Stimulated activated CD8-positive, alpha-beta memory T cell treated with anti-CD3 and anti-CD28 coated beads, Interleukin-7, amount 100 ng/mL, for 24 hours (primary cell): ENCODE measurements around the gene KCNAB2.

Experiments used
- DNase-seq: peaks from one replicate; pipeline ENCODE4 v3.0.0-alpha.2; 2020; ENCODE audit warnings: low read depth

The KCNAB2 gene

DNA sequence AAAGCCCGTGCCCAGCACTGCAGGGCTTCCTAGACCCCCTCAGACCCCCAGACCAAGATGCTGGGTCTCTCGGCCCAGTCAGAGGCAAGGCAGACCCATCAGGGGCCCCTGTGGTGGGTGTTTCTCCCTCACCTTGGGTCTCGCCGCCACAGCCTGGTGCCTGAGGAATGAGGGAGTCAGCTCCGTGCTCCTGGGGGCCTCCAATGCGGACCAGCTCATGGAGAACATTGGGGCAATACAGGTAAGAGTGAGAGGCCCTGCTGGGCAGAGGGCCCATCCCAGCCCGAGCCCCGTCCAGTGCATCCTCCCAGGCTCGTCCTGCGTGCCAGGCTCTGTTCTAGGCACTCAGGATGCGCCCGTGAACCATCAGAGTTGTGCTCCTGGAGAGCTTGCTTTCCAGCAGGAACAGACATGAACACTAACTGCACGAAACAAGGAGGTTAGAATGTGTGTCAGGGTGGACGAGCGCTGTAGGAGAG is 51.5 kb downstream of the KCNAB2 start:
- no peak for DNase-seq

DNA sequence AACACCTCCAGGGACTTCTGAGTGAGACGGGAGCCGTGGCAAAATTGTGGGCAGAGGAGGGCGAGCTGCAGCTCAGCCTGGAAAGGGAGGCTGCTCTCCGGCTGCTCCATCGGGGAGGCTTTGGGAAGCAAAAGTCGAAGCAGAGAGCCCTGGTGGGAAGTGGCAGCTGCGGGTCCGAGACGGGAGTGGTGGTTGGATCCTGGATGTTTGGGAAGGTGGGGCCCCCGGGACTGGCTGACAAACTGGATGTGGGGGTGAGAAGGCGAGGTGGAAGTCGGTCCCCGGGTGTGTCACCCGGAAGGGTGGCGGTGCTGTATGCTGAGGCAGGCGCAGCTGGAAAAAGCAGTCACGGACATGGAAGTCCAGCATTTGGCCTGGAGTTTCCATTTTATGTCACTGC is 52.1 kb downstream of the KCNAB2 start:
- no peak for DNase-seq

DNA sequence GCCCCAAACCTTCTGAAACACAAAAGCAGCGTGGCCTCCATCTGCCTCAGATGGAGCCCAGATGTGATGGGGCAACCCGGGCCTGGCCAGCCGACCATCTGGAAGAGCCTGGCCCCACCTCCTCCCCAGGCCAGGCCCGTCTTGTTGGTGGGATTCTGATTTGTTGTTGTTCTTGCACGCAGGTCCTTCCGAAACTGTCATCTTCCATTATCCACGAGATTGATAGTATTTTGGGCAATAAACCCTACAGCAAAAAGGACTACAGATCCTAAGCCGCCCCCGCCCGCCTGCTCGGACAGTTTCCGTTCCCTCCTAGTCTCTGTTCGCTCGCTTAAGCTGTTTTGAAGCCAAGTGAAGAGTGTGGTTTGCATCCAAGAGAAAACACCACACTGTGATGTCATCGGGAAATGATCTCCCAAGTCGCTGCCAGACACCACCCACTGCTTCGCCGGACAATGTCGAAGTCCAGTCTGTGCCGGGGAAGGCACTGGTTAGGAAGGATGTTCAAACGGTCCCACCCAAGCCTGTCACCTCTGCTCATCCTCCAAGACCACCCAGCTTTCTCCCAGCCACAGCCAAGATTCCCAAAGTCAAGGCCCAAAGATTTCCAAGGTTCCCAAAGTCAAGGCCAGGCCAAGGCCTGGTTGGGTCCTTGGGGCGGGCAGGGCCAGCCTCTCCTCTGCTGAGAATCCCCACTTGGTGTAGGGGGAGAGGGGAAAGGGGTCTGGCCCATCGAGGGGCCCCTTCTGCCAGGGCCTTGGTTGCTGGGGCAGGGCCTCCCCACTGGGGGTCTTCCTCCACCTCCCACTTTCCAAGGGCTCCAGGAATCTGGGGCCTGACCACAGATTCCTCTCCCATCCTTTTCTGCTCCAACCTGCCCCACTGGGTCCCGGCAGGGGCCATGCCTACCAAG is 52.9 kb downstream of the KCNAB2 start:
- DNase-seq = no peak

DNA sequence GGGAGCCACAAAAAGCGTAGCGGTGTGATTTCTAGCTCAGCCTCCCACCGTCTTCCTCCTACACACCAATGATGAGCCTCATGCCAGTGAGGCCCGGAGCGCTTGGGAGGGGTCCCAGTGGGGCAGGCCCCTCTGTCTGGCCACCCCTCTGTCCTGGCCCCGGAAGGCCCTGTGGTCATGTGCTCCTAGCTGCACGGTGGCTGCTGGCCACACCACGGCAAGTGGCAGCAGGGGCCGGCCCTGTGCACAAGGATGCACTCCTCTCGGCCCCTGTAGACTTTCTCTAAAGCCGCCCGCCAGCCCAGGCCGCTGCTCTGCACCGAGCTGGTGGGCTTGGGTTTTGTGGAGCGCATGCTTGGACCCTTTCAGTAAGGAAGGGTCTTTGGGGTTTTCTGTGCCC is 53.6 kb downstream of the KCNAB2 start:
- no peak for DNase-seq

DNA sequence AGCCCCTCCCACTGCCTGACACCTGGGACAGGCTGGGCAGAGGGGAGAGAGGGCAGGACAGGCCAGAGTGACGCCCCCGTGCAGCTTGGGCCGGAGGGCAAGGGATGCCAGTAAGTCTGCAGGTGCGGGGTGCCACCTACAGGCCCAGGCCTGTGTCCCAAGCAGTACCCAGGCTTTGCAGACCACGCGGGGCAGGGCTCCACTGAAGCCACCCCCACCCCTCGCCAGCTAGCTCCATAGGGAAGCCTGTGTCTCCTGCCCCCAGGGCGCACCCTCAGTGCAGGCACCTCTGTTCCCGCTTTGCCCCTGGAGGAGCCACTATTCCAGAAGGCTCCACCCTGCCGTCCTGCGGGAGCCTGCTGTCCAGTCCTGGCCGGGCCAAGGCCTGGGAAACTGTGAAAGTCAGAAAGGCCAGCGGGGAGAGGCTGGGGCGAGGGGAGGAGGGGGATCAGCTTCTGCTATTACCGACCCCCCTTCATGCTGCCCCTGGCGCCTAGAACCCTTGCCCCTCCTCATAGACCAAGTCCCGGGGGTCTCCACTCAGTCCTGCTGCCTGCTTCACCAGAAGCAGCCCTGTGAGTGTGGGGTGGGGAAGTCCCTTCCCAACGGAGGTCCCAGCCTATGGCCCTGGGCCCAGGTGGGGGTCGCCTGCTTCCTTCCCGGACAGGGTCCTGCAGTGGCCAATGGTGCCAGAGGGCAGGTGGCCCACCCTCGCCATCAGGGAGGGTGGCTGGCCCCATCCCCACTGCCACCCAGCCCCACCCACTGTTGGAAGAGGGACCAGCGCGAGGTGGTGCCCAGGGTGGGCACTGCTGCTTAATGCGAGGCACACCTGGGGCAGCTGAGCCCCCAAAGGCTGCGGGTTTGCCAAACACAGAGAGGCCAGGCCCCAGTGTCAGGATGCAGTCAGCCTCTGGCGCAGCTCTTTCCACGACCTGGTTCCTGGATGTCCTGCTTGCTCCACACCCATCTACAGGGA is 54.4 kb downstream of the KCNAB2 start:
- no peak for DNase-seq

DNA sequence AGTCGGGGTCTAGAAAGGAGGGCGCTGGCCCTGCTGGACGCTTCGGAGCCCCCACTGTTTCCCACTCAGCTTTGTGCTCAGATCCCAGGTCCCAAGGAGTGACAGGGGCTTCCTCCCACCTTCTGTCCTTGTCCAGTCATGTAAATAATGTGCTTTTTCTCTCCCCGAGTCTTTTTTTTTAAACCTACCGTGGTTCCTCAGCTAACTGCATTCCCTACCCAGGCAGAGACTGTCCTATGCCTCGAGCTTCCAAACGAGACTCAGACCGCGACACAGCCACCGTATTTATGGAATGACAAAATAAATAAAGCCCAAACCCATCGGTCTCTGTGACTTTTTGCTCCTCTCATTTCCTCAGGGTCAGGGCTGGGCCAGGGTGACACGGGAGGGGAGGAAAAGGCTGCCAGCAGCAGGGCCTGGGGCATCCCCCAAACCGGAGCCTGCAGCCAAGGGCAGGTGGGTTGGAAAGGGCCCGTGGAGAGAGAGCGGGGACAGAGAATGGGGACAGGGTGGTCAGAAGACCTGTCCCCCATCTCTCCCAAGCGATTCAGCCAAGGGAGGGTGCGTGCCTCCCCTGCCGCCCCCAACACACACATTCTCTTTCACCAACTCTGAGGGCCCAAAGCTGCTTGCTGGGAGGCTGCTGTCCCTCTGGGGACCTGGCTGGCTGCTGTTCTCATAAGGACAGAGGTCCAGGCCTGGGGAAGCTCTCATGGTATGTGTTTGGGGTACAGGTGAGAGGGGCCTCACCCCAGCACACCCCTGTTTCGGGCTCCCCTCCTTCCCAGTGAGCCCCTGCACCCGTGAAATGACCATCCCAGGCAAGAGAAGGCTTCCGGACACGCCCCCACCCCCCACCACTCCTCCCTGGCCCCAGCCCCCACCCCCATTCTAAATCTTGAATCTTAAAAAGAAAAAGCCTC is 55.4 kb downstream of the KCNAB2 start:
- DNase-seq = no peak

DNA sequence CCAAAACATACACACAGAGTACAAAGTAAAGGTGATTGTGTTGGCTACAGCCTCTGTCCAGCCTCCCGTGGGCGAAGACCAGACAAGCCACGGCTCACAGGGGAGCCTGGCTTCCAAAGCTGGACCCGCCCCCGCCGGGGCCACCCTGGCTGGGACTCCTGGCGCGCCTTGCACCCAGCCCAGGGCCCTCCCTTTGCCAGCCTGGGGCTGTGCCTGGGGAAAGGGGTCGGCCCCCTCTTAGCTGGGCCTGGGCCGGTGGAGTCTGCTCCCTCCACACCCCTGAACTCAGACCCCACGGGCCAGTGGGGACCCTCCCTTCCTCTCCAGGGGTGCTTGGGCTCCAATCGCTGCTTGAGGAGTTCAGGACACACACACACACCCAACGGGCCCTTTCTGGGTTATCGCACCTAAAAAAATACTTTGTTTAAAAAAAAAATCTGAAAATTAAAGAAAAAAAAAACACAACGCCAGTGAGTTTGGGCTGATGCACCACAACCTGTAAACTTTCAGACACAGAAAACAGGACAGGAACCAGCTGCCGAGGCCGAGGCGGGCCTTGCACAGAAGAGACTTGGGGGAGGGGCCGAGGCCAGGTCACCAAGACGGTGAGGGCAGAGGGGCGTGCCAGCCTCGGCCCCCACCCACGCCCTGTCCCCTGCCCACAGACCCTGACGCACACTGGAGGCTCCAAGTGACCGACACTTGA is 56.3 kb downstream of the KCNAB2 start:
- DNase-seq = no peak

DNA sequence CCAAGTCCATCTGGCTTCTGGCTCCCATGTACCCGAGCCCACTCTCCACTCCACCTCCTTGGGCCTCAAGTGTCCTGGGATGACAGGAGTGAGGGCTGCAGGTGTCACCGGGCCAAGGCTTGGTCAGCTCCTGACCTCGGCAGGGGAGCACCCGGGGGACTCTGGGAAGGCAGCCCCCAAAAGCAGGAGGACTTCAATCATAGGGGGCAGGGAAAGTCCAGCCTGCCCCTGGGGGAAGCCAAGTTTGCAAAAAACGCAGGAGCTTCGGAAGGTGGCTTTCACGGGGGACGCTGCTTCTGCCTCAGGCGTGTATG is 56.8 kb downstream of the KCNAB2 start:
- no peak for DNase-seq

DNA sequence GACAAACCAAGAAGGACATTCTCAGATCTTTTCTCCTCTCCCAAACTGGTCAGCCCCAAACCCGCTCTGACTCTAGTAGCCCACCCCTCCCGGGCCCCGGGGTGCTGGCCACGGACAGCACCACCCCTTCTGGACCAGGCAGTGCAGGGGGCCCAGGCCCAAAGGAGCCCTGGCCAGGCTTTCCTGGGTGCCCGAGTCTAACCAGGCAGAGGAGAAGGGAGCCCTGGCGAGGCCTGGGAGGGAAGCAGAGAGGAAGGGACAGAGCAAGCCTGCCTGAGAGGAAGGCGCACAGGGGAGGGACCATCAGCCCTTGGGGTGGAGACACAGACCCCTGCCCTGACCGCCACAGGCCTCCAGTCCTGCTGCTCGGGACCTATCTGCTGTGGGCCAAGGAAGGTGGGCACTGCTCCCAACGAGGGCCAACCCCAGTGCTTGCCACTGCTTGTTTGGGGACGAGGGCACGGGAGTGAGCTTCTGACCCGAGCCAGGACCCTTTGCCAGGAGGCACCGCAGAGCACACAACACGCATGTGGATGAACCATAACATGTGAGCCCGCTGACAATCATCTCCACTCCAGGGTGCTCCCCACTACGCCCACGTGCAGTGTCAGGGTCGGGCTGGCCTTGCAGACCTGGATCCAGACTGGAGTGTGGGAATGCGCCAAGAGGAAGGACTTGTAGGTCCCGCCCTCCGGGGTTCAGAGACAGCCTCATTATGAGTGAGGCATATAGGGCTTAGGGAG is 57.6 kb downstream of the KCNAB2 start:
- no peak for DNase-seq

DNA sequence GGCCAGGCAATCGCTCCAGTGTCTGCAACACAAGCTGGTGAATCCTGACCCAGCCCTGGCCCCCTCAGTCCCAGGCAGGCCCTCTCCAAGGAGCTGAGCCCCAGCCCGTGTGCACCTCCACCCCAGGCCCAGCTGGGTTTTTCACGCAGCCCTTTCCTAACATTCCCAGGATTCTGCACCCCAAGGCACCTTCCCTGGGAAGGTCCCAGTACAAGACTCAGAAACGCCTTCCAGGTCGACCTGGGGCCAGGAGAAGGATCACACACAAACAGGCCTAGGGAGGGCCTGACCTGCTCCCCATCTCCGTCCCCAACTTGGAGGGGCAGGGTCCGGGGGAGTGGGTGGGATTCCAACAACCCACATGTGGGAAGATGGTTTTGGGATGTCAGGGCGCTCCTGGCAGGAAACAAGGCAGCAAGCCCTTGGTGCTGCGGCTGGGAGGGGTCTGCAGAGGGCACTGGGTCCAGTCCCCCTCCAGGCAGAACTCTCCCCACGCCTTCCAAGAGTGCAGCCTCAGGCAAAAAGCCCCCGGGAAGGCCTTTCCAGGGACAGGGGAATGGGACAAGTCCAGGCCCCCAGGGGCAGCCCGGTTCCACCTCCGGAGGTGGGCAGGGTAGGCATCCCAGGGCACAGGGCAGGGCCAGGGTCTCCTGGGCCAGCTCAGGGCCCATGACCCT is 58.3 kb downstream of the KCNAB2 start:
- DNase-seq = no peak

DNA sequence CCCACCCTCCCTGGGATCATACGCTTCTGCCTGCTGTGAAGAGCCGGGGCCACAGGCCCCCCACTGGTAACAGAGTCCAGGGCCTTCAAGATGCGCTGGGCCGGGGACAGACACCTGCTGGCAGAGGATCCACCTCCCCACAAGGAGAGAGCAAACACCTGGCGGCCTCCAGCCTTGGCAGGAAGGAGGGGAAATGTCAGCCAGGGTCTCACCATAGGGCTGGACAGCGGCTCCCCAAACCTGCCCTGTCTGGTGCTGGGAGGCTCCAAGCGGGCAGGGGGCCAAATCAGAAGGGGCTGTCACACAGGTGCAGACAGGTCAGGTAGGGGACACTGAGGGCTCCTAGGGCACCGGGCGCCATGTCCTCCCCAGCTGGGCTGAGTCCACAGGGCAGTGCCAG is 58.9 kb downstream of the KCNAB2 start:
- DNase-seq = no peak

DNA sequence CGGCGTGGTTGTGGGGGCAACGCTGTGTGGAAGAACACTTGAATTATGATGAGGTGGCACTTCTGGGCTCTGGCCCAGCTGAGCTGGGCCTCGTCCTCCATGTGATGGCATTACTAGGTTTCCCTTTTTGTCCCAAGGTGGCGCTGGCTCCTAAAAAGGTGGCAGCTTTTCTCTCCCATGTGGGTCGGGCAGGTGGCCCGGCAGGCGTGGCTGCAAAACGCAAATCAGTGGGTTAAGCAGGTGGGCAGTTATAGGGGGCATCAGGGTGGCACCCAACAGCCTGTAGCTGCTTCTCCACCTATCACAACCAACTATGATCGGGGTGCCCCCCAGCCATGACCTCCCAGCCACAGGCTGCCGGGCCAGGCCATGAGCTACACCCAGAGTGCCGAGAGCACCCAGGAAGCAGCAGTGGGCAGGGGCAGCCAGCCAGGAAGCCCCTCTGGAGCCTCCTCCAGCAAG is 59.6 kb downstream of the KCNAB2 start:
- no peak for DNase-seq

DNA sequence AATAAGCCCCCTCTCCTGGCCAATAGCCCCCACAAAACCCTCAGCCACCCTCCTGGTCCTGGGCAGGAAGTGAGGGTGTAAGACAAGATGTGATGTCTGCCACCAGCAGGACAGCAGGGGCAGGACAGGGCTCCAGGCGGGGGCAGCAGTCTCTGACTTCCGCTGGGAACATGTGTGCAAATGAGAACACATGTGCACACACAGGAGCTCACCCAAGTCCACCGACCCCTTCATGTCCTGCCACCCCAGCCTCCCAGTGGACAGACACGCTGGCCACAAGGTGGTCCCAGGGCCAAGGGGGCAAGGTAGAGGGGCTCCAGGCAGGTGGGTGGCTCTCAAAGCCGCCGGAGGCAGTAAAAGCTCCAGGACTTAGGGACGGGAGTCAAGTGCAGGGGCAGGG is 60.1 kb downstream of the KCNAB2 start:
- DNase-seq = no peak

DNA sequence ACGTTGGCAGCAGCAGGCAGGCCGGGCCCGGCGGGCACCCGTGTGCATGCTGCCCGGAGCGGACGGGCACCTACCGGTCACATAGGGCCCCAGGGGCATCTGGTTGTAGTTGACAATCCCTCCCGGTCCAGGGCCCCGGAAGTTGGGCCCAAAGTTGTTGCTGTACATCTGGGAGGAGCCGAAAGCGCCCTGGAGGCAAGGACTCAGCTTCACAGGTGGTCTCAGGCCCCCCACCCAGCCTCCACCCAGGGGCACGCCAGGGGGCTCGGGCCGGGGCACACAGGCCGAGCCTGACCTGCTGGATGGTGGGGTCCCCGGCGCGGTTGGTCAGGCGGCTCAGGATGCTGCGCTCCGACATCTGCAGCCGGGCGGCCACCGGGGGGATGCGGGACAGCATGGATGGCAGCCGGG is 60.6 kb downstream of the KCNAB2 start:
- DNase-seq = no peak

DNA sequence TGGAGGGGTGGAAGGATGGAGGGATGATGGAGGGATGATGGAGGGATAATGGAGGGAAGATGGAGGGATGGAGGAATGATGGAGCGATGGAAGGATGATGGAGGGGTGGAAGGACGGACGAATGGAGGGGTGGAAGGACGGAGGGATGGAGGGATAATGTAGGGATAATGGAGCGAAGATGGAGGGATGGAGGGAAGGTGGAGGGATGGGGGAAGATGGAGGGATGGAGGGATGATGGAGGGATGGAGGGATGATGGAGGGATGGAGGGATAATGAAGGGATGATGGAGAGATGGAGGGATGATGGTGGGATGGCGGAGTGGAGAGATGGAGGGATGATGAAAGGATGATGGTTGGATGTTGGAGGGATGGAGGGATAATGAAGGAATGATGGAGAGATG is 61.3 kb downstream of the KCNAB2 start:
- DNase-seq = no peak

DNA sequence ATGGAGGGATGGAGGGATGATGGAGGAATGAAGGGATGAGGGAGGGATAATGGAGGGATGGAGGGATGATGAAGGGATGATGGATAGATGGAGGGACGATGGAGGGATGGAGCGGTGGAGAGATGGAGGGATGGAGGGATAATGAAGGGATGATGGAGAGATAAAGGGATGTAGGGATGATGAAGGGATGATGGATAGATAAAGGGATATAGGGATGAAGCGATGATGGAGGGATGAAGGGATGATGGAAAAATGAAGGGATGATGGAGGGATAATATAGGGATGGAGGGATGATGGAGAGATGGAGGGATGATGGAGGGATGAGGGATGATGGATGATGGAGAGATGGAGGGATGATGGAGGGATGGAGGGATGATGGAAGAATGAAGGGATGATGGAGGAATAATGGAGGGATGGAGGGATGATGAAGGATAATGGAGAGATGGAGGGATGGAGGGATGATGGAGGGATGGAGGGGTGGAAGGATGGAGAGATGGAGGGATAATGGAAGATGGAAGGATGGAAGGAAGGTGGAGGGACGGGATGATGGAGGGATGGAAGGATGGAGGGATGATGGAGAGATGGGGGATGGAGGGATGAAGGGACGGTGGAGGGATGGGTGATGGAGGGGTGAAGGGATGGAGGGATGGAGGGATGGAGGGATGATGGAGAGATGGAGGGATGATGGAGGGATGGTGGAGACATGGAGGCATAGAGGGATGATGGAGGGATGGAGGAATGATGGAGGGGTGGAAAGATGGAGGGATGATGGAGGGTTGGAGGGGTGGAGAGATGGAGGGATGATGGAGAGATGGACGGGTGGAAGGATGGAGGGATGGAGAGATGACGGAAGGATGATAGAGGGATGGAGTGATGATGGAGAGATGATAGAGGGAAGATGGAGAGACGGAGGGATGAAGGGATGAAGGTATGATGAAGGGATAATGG is 62.0 kb downstream of the KCNAB2 start:
- no peak for DNase-seq

DNA sequence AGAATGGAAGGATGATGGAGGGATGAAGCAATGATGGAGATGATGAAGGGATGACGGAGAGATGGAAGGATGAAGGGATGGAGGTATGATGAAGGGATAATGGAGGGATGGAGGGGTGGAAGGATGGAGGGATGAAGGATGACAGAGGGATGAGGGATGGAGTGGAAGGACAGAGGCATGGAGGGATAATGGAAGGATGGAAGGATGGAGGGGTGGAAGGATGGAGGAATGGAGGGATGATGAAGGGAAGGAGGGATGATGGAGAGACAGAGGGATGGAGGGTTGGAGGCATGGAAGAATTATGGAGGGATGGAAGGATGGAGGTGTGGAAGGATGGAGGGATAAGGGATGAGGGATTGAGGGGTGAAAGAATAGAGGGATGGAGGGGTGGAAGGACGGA is 62.8 kb downstream of the KCNAB2 start:
- no peak for DNase-seq

DNA sequence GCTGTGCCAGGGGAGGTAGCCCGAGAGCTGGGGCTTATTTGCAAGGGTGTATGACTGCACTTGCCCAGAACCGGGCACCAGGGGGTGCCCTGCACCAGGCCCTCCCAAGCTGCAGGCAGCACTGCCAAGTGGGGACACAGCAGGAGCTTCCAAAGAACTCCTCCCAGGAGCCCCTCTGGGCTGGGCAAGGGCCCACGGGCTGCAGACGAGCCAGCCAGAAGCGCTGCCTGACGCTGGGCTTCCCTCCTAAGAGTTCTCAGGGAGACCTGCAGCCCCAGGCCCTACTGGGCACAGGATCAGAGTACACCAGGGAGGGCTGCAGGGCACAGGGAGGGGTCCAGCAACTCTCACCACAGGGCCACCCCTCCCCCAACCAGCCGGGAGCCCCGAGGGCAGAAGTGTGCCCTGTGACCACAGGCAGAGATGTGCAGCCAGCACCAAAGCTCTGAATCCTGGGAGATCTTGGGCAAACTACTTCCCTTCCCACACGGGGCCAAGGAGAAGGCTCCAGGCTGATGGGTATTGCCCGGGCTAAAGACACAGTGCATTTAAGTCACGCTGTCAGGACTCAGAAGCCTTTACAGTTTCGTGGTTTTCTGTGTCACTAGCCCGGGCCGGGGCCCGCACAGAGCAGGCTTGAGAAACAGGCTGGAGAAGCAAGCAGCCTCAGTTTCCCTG is 63.4 kb downstream of the KCNAB2 start:
- DNase-seq = no peak
